ENCODE results near the gene ZYX. TPM values are rescaled to one million over a fixed set of nuclear protein-coding genes. Genes with fewer than 3 reads are reported as not detected.

ZYX gene
- total and polyA plus RNA-seq, 9 of the 15 experiments (the other 6 are each of a cell fraction or from before 2014, with no cell fraction given), result 1.8 to 130 (median 15.7) TPM

GRCh38 chr7:143369678-143370651, 11.2 kb upstream of the ZYX start (continued):
- no peak for TF ChIP-seq MED1 (CRISPR knock-in tag; IDR thresholded peaks at IDR 0.05; ENCODE audit: borderline replicate concordance)
- no peak for TF ChIP-seq HNRNPL (IDR thresholded peaks at IDR 0.05; ENCODE audit: low read depth, low read length)
- peak; percentile 98 for TF ChIP-seq ZNF589 (CRISPR knock-in tag; IDR thresholded peaks at IDR 0.05; ENCODE audit: low read depth)
- peak; percentile 95 for TF ChIP-seq PYGO2 (tag; IDR thresholded peaks at IDR 0.05)
- TF ChIP-seq MYBL2 (IDR thresholded peaks at IDR 0.05; ENCODE audit: low read depth), result no peak
- TF ChIP-seq MYBL2 (CRISPR knock-in tag; IDR thresholded peaks at IDR 0.05; ENCODE audit: borderline replicate concordance), result no peak
- peak; percentile 65; the same call in 1 of the 2 replicates for TF ChIP-seq VEZF1 (CRISPR knock-in tag; IDR thresholded peaks at IDR 0.05)
- peak; percentile 97 for TF ChIP-seq HEY1 (CRISPR knock-in tag; IDR thresholded peaks at IDR 0.05; ENCODE audit: borderline replicate concordance)
- peak; percentile 52; the same call in 1 of the 2 replicates for TF ChIP-seq RNF2 (IDR thresholded peaks at IDR 0.05)
- no peak for TF ChIP-seq TBL1XR1 (IDR thresholded peaks at IDR 0.05; ENCODE audit: low read length in 2 of 2)
- TF ChIP-seq ZNF592 (IDR thresholded peaks at IDR 0.05), result peak; percentile 79; the same call in 1 of the 2 replicates
- 0 out of 2 replicates have a peak, but pooled peaks have one; percentile 44 for TF ChIP-seq NR2F6 (CRISPR knock-in tag; IDR thresholded peaks at IDR 0.05)
- TF ChIP-seq BDP1 (IDR thresholded peaks at IDR 0.05; ENCODE audit: insufficient read depth, insufficient read length), result no peak
- TF ChIP-seq E2F1 (CRISPR knock-in tag; IDR thresholded peaks at IDR 0.05), result no peak
- TF ChIP-seq KDM5B (IDR thresholded peaks at IDR 0.05; ENCODE audit: insufficient replicate concordance, low read depth, low read length), result peak; percentile 27
- TF ChIP-seq E2F4 (CRISPR knock-in tag; IDR thresholded peaks at IDR 0.05; ENCODE audit: low read depth), result no peak

All from K562 (cell line).